HG02623 (cell line): ENCODE results near the gene TSPY8.
"Not testable (repeated sequence)": the region's sequence is repeated elsewhere in the genome, so short reads cannot be mapped to it uniquely, and the experiment has no call there.

Experiments used
- ATAC-seq: cut with Tn5 transposase; IDR thresholded peaks from one replicate; pipeline ENCODE4 v1.9.1; 2021; ENCODE audit warnings: moderate library complexity; ENCODE audit not compliant: unreplicated experiment

Gene TSPY8, protein sequence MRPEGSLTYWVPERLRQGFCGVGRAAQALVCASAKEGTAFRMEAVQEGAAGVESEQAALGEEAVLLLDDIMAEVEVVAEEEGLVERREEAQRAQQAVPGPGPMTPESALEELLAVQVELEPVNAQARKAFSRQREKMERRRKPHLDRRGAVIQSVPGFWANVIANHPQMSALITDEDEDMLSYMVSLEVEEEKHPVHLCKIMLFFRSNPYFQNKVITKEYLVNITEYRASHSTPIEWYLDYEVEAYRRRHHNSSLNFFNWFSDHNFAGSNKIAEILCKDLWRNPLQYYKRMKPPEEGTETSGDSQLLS

DNA sequence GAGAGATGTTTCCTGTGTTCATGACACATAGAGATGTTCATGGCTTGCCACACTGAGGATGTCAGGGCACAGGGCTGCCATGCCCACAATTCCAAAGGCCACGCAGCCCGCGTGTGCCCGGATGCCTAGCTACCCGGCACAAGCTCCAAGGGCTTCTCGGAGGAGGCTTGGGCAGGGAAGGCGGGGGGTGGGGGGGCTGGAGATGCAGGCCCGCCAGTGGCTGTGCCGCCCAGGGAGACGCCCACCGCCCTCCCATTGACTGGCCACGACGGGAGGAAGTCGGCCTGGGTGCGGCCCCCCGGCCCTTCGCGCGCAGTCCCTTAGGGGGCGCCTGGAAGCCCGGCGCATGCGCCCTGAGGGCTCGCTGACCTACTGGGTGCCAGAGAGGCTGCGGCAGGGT lies at the start of gene TSPY8:
Gene TSPY8, plus strand, starts transcription at position 301 of the 400 bp plus-strand sequence. Its CDS starts 46 bp downstream, at position 347.
- not testable (repeated sequence) for ATAC-seq

DNA sequence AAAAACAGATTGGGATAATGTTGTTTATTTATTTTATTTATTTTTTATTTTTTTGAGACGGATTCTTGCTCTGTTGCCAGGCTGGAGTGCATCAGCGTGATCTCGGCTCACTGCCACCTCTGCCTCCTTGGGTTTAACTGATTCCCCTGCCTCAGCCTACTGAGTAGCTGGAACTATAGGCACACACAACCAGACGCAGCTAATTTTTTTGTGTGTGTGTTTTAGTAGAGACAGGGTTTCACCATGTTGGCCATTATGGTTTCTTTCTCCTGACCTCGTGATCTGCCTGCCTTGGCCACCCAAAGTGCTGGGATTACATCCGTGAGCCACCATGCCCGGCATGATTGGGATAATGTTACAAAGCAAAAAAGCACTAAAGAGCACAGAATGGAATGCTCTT lies 36.6 kb upstream of the TSPY8 start:
- ATAC-seq: no peak

DNA sequence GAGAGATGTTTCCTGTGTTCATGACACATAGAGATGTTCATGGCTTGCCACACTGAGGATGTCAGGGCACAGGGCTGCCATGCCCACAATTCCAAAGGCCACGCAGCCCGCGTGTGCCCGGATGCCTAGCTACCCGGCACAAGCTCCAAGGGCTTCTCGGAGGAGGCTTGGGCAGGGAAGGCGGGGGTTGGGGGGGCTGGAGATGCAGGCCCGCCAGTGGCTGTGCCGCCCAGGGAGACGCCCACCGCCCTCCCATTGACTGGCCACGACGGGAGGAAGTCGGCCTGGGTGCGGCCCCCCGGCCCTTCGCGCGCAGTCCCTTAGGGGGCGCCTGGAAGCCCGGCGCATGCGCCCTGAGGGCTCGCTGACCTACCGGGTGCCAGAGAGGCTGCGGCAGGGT lies 20.4 kb upstream of the TSPY8 start, which contains the start of gene TSPY4:
Gene TSPY4, plus strand, starts transcription at position 301 of the 400 bp plus-strand sequence. Its CDS starts 46 bp downstream, at position 347.
- not testable (repeated sequence) for ATAC-seq

DNA sequence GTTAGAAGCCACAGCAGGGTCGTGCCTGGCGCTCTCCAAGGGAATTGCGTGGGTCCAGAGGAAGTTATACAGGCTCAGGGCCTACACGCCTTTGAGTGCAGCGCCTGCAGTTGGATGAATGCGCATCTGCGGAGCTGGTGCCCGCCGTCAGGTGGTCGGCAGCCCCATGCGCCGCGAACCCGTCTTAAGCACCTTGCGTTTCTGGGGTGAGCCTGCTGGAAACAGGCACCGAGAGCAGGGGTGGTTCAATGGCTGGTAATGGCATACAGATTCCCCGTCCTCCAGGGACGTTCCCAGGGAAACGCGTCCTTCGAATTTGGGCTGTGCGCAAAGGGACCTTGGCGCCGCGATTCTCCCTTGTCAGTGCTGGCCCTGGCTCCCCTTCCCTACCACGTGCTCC lies 38.9 kb downstream of the TSPY8 start:
- not testable (repeated sequence) for ATAC-seq

DNA sequence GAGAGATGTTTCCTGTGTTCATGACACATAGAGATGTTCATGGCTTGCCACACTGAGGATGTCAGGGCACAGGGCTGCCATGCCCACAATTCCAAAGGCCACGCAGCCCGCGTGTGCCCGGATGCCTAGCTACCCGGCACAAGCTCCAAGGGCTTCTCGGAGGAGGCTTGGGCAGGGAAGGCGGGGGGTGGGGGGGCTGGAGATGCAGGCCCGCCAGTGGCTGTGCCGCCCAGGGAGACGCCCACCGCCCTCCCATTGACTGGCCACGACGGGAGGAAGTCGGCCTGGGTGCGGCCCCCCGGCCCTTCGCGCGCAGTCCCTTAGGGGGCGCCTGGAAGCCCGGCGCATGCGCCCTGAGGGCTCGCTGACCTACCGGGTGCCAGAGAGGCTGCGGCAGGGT lies 40.5 kb downstream of the TSPY8 start, which contains the start of gene TSPY3:
Gene TSPY3, plus strand, starts transcription at position 301 of the 400 bp plus-strand sequence. Its CDS starts 46 bp downstream, at position 347.
- ATAC-seq: not testable (repeated sequence)
